Measurements from ENCODE around the gene SPACDR. TPM values are rescaled to one million over a fixed set of nuclear protein-coding genes. Genes with fewer than 3 reads are reported as not detected.

SPACDR gene
- total and polyA plus RNA-seq, 9 of the 15 experiments (the other 6 are each of a cell fraction or from before 2014, with no cell fraction given): 0.07 to 0.55 (median 0.14) TPM; not detected in 1

- CTCF ChIA-PET (ENCODE audit: low intra/inter-chr PET ratio): interaction anchor here (0.7 to 1.6 kb wide), 5 partner anchors 9 to 556 kb away, joined by 3 to 5 read pairs (median 3); no protein-coding TSS in a partner anchor
- 0% methylated on average over 23 of the region's 27 CpGs for WGBS (ENCODE audit: insufficient coverage, low coverage, missing lambda C conversion rate)
- FAIRE-seq (peak; percentile 97), ATAC-seq (peak; percentile 82), DNase-seq (ENCODE audit: extremely low read depth in 1 of 4, low spot score in 3 of 4) (peak; percentile 90 to 98 (median 93))
- POLR2A ChIA-PET: interaction anchor here (0.6 to 1.1 kb wide), 9 partner anchors 9 to 450 kb away, joined by 3 to 6 read pairs (median 3); partner anchors contain the start of genes AGFG2, MEPCE and PPP1R35
- H3K27me3 ChIP-seq (ENCODE audit: control insufficient read depth in 2 of 2, insufficient read depth in 2 of 2, low read length in 2 of 2): no peaks in the 10 kb centered on the region
- H3K4me2 ChIP-seq (ENCODE audit: insufficient read depth, low read length): peak within 1 kb of the TSS; percentile 86
- H2AFZ ChIP-seq (ENCODE audit: low read depth, low read length): peak within 1 kb of the TSS; percentile 87
- peak within 1 kb of the TSS; percentile 76 to 94 for H3K9ac ChIP-seq (ENCODE audit: insufficient read depth in 1 of 2, low read depth in 2 of 2, low read length in 2 of 2)
- H3K36me3 ChIP-seq (ENCODE audit: control insufficient read depth, insufficient read depth, low read length): peaks cover 32% of the 10 kb centered on the region
- H3K27ac ChIP-seq (ENCODE audit: extremely low read depth, low read depth, low read length): peak within 1 kb of the TSS; percentile 82
- in situ Hi-C loops (cut with MboI): no loop called here
- intact Hi-C loops (cut with micrococcal nuclease): no loop called here
- no TSS peak for BruUV-seq (replicated peaks)
- H3K79me2 ChIP-seq (ENCODE audit: control insufficient read depth, insufficient read depth, low read length): peaks cover 48% of the 10 kb centered on the region
- H3K9me1 ChIP-seq (ENCODE audit: control insufficient read depth, insufficient read depth, low read length): no peaks in the 10 kb centered on the region
- H4K20me1 ChIP-seq (replicated peaks; ENCODE audit: control insufficient read depth, insufficient read depth, low read length): peaks cover 19% of the 10 kb centered on the region; the same call in 1 of the 2 replicates
- H3K9me3 ChIP-seq (replicated peaks; ENCODE audit: control insufficient read depth, insufficient read depth, low read depth, low read length): no peaks in the 10 kb centered on the region
- H3K4me3 ChIP-seq: peak within 1 kb of the TSS; percentile 86
- H3K4me1 ChIP-seq (replicated peaks in 1 of 2; ENCODE audit: control insufficient read depth in 2 of 2, insufficient read depth in 2 of 2, low read length in 2 of 2): peaks cover 33 to 77% of the 10 kb centered on the region in 2 experiments
- TF ChIP-seq ZNF175 (CRISPR knock-in tag; IDR thresholded peaks at IDR 0.05; ENCODE audit: low read depth) (no peak), COPS2 (conservative IDR thresholded peaks at IDR 0.05) (no peak), GTF3C2 (IDR thresholded peaks at IDR 0.05; ENCODE audit: borderline replicate concordance, extremely low read depth, insufficient read length) (no peak), BRF1 (IDR thresholded peaks at IDR 0.05; ENCODE audit: borderline replicate concordance, extremely low read depth, insufficient read length) (no peak), KDM4B (IDR thresholded peaks at IDR 0.05; ENCODE audit: borderline replicate concordance in 2 of 2, low read depth in 1 of 2) (peak in 1 of 2 experiments; percentile 82; a peak in 2 of 4 replicates), ZBTB17 (CRISPR knock-in tag; IDR thresholded peaks at IDR 0.05) (no peak), ZNF24 (IDR thresholded peaks at IDR 0.05) (no peak), SIRT6 (IDR thresholded peaks at IDR 0.05; ENCODE audit: low read depth, low read length) (no peak), TARDBP (IDR thresholded peaks at IDR 0.05) (no peak), TAF9B (IDR thresholded peaks at IDR 0.05; ENCODE audit: partially characterized antibody) (no peak), CHD1 (IDR thresholded peaks at IDR 0.05; ENCODE audit: low read length) (no peak), ZNF764 (CRISPR knock-in tag; IDR thresholded peaks at IDR 0.05; ENCODE audit: low read depth) (no peak), LCOR (CRISPR knock-in tag; IDR thresholded peaks at IDR 0.05) (peak; percentile 94), MLX (CRISPR knock-in tag; conservative IDR thresholded peaks at IDR 0.05) (0 out of 4 replicates have a peak, but pooled peaks of 1 of the 2 experiments have one; percentile 46), SIN3A (IDR thresholded peaks at IDR 0.05; ENCODE audit: borderline replicate concordance in 2 of 2, control insufficient read depth in 1 of 2, low read depth in 2 of 2, low read length in 2 of 2) (peak; percentile 95 to 98), TAF7 (tag; IDR thresholded peaks at IDR 0.05) (peak; percentile 40; the same call in 1 of the 2 replicates), ZNF197 (CRISPR knock-in tag; IDR thresholded peaks at IDR 0.05; ENCODE audit: low read depth) (no peak)
Measured at GRCh38 chr7:100478958-100479660, 15.0 kb upstream of the SPACDR start, which contains the start of gene TSC22D4. TSS of gene TSC22D4 (minus strand) at chr7:100479214. CDS start at chr7:100478038, 1,176 bp downstream.

All from K562 (cell line).